Renal cortex interstitium (tissue), 11 donors: ENCODE data around the gene PTPRF. TPM values are rescaled to one million over a fixed set of nuclear protein-coding genes. Genes with fewer than 3 reads are reported as not detected.
"Not testable (repeated sequence)": the region's sequence is repeated elsewhere in the genome, so short reads cannot be mapped to it uniquely, and the experiment has no call there.

Source experiments
- DNase-seq, 11 donors: peaks; one replicate each; pipeline ENCODE4 v3.0.0-alpha.2; 2013; ENCODE audit warnings: low read depth in 9 of 11, low spot score in 4 of 11; ENCODE audit errors: extremely low read depth in 1 of 11
- polyA plus RNA-seq, 3 donors: library from polyadenylated mRNA; unstranded; fragments of 120-200 nt; gene quantifications; one replicate each; pipeline ENCODE4 v1.2.1, GENCODE V29; 2013; ENCODE audit not compliant: insufficient read length in 3 of 3

Gene PTPRF
- polyA plus RNA-seq, 3 donors = 207 to 229 (median 213) TPM

DNA sequence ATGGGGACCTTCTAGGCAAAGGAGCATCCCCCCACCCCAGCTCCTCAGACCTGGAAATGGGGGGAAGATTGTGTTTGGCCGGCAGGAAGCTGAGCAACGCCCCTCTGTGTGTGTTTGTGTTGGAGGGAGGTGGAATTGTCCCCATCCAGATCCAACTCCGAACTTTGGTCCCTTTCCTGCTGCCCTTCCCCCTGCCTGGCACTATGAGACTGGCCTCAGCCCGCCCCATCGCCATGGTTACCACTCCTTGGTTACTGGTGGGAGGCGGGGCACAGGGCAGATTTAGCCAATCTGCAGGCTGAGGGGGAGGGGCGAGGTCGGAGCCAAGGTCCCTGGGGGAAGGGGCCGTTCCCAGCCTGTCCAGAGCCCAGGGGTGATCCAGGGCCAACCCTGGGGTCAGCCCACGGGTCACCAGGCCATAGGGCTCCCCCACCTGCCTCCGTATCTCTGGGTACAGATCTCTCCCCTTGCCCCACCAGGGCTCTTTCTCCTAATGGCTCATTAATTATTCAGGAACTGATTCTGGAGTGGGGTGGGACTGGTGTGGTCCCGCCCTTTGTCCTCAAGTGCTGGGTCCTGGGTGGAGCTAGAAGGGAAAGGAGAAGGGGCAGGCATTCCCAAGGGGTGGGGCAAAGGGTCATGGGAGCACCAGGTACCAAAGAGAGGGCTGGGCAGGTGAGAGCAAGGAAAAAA lies 15.2 kb downstream of the PTPRF start:
- DNase-seq = peak in 7 of 11 donors; percentile 66 to 90 (median 77)

DNA sequence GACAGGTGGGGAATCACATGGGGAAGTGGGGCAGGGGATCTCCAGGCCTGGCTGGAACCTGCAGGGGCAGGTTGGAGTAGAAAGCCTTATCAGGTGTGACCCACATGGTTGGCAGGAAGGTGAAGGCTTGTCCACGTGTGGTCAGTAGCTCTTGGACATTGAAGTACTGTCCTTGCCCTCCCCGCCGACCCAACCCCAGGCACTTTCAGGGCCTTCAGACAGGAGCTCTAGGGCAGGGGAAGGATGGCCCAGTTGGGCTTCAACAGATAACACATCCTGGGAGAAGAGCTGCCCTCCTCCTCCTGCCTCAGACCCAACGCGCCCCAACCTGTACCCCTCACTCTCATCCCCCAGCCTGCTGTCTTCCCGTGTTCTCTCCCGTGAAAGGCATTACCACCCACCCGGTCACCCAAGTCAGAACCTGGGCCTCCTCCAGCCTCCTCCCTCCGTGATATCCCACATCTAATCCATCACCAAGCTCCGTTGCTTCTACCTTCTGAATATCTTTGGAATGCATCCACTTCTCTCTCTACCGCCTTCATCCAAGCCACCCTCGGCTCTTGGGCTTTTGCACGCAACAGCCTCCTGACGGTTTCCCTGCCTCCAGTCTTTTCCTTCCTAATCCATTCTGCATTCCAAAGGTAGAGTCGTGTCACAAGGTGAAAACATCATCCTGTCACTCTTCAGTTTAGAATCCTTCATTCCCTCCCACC lies 15.9 kb downstream of the PTPRF start:
- no peak for DNase-seq

DNA sequence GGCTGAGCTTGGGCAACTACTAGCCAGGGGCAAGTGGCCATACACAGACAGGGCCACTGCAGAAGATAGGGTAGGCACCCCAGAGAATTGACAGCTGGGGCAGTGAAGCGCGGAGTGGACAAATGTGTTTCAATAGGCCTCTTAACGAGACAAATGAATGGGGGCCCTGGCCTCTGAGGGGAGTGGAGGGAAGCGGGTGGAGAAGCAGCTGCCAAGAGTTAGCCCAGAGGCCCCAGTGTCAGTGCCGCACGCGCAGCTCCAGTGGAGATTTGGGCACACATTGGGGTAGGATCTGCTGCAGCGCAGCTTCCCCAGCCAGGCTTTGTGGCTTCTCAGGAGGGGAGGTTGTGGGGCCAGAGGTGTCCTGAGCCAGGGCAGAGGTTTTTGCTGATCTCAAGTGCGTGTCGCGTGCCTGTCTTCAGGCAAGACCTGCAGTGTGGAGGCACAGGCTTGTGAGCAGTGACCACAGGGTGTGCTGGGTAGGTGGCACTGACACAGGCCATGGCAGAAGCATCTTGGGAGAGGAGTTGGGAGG lies 16.9 kb downstream of the PTPRF start:
- no peak for DNase-seq

DNA sequence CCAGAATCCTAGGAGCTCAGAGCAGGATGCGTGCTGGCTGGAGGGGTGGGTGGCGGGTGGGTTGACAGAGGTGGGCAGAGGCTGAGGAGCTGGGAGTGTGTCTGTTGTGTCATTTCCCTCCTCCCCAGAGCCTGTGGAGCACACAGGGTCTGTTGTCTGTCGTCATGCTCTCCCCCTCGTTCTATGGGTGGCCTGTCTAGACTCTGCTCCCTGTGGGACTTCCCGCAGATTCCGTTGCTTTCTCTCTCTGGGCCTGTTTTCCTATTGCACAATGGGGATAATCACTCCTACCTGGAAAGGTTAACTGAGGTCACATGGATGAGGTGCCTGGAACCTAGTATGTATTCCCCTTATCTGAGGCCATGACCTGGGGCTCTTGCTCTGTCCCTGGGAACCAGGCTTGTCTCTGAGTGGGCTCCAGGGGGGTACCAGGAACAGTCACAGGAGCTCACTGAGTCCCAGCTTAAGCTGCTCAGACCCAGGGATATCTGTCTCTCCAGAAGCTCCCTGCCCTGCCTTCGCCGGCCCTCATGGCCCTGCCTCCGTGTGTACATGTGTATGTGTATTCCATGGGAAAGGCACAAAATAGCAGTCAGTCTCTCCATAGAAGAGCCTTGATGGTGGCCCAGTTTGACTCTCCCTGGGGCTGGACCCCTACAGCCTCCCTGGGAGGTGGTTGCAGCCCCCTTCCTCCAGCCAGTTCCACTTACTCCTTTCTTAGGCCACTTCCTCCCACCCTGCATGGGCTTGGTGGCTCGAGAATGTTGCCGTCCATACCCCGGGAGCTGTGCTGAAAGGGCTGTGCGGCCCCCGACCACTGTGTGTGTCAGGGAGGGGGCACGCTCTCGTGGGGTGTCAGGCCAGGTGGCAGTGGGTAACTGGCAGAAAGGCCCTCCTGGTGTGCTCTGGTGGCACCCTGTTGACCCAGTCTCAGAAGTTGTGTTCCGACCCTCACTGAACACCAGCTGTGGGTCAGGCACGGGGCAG lies 17.9 kb downstream of the PTPRF start:
- no peak for DNase-seq

- DNase-seq = not testable (repeated sequence)
These were observed 18.7 kb downstream of the PTPRF start for GRCh38 chr1:43549394-43549793.

DNA sequence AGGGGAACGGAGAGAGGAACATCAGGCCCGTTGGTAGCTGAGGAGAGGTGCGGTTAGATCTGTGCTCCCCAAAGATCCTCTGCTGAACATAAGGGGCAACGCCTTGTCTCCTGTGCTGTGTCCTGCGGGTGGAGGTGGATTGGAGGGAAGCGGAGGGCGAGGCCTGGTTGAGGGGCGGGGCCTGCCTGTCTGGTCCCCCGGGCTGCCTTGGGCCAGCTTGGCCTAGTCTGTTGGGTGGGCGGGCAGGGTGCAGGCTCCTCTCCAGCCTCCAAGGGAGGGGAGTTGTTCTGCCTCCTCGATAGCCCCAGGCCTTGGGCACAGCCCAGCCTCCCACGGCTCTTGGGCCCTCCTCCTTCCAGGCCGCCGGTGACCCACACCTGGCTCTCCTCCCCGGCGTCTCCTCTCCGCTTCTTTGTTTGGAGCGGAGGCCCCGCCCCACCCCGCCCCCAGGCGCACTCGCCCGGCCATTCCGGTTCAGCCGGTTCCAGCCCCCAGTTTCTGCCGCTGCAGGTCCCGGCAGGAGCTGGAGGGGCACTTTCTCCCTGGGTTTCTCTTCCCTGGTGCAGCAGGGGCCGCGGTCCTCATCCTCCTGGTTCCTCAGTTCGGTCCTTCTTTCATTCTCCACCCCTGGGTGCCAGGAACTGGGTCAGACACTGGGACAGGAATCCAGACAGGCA lies 19.4 kb downstream of the PTPRF start:
- DNase-seq = peak in 7 of 11 donors; percentile 69 to 80 (median 75)

DNA sequence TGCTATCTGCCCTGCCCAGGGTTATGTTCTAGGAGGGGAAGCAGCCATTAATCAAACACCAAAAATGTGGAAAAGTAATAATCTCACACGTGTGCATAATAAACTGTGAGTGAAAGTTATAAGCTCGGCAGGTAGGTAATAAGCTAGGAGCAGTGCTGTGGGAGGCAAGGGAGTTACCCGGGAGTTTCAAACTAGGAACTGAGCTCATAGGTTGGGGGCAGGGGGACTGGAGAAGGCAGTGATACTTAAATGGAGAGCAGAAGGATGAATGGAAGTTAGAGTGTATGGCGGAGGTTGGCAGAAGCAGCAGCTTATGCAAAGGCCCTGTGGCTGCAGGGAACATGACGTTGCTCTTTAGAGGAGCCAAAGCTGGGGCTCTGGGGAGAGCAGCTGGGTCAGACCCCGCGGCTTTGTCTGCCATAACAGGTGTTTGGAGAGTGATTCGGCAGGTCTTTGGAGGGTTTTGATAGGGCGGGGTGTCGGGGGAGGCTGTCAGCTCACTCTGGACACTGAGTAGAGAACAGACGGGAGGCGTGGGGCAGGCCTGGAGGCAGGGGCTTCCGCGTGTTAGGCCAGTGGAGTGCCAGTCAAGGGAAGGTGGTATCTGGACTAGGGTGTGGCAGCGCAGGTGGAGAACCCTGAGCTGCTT lies 20.0 kb downstream of the PTPRF start:
- DNase-seq = no peak

DNA sequence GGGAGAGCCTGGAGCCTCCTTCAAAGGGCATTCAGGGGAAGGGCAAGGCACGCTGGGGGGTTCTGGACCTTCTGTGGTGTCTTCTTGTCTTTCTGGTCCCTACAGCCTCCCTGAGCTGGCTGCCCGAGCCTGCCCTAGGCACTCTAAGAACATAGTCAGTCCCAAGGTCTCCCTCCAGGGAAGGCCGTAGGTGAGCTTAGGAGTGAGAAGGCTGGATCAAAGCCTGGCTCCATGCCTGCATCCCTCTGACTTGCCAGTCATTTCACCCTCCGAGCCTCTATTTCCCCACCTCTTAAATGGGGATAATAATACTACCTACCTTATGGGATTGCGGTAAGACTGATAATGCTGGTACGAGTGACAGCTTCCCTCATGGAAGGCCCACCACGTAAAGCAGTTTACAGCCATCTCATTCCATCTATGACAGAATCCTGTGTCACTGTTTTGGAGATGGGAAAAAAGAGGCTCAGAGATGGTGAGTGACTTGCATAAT lies 20.8 kb downstream of the PTPRF start:
- no peak for DNase-seq

DNA sequence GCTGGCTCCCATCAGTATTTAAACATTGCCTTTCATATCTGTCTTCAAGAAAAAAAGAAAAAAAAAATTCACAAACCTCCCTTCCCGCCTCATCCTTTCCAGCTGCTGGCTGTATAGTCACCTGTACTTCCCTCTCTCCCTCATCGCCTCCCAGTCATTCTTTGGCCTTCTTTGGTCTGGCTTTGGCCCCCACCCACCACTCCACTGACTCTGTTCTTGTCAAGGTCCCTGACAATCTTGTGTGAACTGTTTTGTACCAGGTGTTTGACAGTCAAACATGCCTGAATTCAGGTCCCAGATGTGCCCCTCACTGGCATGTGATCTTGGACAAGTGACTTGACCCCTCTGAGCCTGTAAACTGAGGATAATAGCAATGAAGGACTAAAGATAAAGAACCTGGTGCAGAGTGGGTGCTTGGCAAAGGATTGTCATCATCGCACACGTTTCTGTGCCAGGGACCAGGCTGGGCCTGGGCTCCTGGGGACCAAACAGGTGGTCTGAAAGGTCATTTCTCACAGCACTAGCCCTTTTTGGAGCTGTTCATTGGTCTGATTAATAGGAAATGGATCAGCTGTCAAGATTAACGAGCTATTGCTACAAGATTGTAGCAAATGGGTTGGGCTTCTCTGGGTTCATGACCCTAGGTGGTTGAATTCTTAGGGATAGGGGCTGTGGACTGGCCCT lies 21.5 kb downstream of the PTPRF start:
- no peak for DNase-seq

- DNase-seq = no peak
These were observed 22.1 kb downstream of the PTPRF start for GRCh38 chr1:43552813-43553212.

DNA sequence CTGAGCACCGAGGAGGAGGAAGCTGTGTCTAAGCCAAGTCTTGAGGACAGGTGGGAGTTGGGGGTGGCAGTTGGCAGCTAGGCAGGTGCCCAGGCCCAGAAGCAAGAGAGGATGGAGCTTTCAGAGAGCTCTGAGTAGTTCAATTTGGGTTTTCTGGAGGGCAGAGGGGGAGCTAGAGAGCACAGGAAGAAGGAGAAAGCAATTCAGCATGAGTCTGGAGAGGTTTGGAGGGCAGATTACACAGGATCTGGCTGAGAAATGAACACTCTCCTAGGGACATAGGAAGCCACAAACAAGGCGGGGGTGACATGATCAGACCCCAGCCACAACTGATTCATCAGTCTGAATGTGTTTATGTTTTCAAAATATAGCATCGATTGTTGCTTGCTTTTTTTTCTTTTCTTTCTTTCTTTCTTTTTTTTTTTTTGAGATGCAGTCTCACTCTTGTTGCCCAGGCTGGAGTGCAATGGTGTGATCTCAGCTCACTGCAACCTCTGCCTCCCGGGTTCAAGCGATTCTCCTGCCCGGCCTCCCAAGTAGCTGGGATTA lies 23.8 kb downstream of the PTPRF start:
- no peak for DNase-seq

GRCh38 chr1:43556782-43557181 lies 26.1 kb downstream of the PTPRF start:
- no peak for DNase-seq

DNA sequence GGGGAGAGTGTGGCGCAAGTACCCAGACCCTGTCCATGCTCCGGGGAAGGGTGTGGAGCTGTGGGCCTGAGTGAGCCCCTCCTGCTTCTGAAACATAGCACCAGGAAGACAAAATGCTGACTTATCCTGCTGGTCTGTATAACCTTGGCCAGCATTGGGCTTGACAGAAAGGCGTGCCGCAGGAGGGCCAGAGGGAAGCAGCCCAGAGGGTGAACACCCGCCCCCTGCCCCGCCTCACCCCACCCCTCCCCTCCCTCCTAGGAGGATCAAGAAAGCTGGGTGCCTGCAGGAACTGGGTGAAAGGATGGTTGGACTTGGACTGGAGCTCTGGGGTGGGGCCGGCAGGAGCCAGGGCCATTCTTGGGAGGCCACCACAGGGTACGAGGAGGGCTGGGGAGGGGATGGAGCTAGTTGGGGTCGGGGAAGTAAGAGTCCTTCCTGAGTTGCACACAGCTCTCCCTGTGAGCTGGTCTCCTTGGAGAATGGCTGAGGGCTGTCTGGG lies 27.1 kb downstream of the PTPRF start:
- no peak for DNase-seq

- peak in 3 of 11 donors; percentile 66 to 75 (median 67) for DNase-seq
These were observed 27.7 kb downstream of the PTPRF start for GRCh38 chr1:43558346-43558841.

GRCh38 chr1:43559714-43560113 lies 29.0 kb downstream of the PTPRF start:
- DNase-seq = no peak

- DNase-seq = no peak
These were observed 29.6 kb downstream of the PTPRF start for GRCh38 chr1:43560286-43560685.
